Osteoblast (primary cell): ENCODE results near the gene RUBCN. TPM values are rescaled to one million over a fixed set of nuclear protein-coding genes. Genes with fewer than 3 reads are reported as not detected.

Source experiments
- DNase-seq: peaks from one replicate; pipeline ENCODE4 v3.0.0; 2011; ENCODE audit warnings: low spot score, mixed read lengths; ENCODE audit not compliant: insufficient read length; ENCODE audit errors: missing footprints
- H2AFZ ChIP-seq: 2 replicates; pipeline ENCODE4 v1.6.0; 2011; ENCODE audit warnings: mild to moderate bottlenecking, low read length
- H3K27ac ChIP-seq: 2 replicates; pipeline ENCODE4 v1.5.1; 2011; ENCODE audit warnings: mild to moderate bottlenecking, low read depth, low read length, moderate library complexity
- H3K27me3 ChIP-seq: 2 replicates; pipeline ENCODE4 v1.6.0; 2012; ENCODE audit warnings: mild to moderate bottlenecking, control low read depth, inconsistent platforms, low read length, moderate library complexity; ENCODE audit not compliant: insufficient read depth
- H3K36me3 ChIP-seq: 2 replicates; pipeline ENCODE4 v1.5.1; 2011; ENCODE audit warnings: mild to moderate bottlenecking, low read length, control low read depth, moderate library complexity; ENCODE audit not compliant: insufficient read depth
- H3K4me1 ChIP-seq: 2 replicates; pipeline ENCODE4 v1.5.1; 2011; ENCODE audit warnings: mild to moderate bottlenecking, low read length, control low read depth, moderate library complexity; ENCODE audit not compliant: insufficient read depth
- H3K4me2 ChIP-seq: 2 replicates; pipeline ENCODE4 v1.6.0; 2011; ENCODE audit warnings: mild to moderate bottlenecking, low read length; ENCODE audit not compliant: insufficient read depth
- H3K4me3 ChIP-seq: fragments of 200-600 bp; sonication (generic); 3 replicates; pipeline ENCODE4 v1.5.1; 2012; ENCODE audit warnings: mild to moderate bottlenecking, low read length, inconsistent platforms; ENCODE audit not compliant: insufficient read depth
- H3K79me2 ChIP-seq: 2 replicates; pipeline ENCODE4 v1.6.0; 2012; ENCODE audit warnings: mild to moderate bottlenecking, low read length, control low read depth, inconsistent platforms; ENCODE audit not compliant: insufficient read depth
- H3K9me3 ChIP-seq: 2 replicates; pipeline ENCODE4 v1.5.1; 2011; ENCODE audit warnings: low read depth, low read length, control low read depth
- H4K20me1 ChIP-seq: 2 replicates; pipeline ENCODE4 v1.6.0; 2012; ENCODE audit warnings: mild to moderate bottlenecking, low read length, control low read depth; ENCODE audit not compliant: insufficient read depth
- CTCF ChIP-seq: IDR thresholded peaks from 2 replicates; pipeline ENCODE4 v1.5.1; 2011; ENCODE audit warnings: mild to moderate bottlenecking, low read depth, low read length, moderate library complexity; ENCODE audit errors: extremely low read depth
- total RNA-seq: library from RNA; depleted of rRNA; stranded (reverse); fragments of >200 nt; gene quantifications from 2 replicates; pipeline ENCODE4 v1.2.3, GENCODE V29; 2012

RUBCN gene
- total RNA-seq, 1 donor: 23.2 TPM

GRCh38 chr3:197720694-197721093, 16.0 kb downstream of the RUBCN start:
- H3K36me3 ChIP-seq: no peaks in the 10 kb centered on the region
- TF ChIP-seq CTCF: no peak
- H3K27ac ChIP-seq: no peak overlapping the region
- no peak overlapping the region for H2AFZ ChIP-seq
- H3K27me3 ChIP-seq: no peaks in the 10 kb centered on the region
- no peak for DNase-seq
- no peak overlapping the region for H3K4me3 ChIP-seq
- no peak overlapping the region for H3K4me2 ChIP-seq
- H4K20me1 ChIP-seq: peaks cover 2% of the 10 kb centered on the region
- peaks cover 6% of the 10 kb centered on the region for H3K4me1 ChIP-seq
- H3K79me2 ChIP-seq: peaks cover 46% of the 10 kb centered on the region
- no peaks in the 10 kb centered on the region for H3K9me3 ChIP-seq

GRCh38 chr3:197718891-197719290, 17.8 kb downstream of the RUBCN start:
- no peak overlapping the region for H3K4me3 ChIP-seq
- peaks cover 3% of the 10 kb centered on the region for H3K36me3 ChIP-seq
- peaks cover 10% of the 10 kb centered on the region for H3K4me1 ChIP-seq
- H2AFZ ChIP-seq: no peak overlapping the region
- H3K79me2 ChIP-seq: peaks cover 45% of the 10 kb centered on the region
- no peak for TF ChIP-seq CTCF
- H3K9me3 ChIP-seq: no peaks in the 10 kb centered on the region
- peak overlapping the region; percentile 73 for H3K27ac ChIP-seq
- DNase-seq: peak; percentile 67
- H4K20me1 ChIP-seq: no peaks in the 10 kb centered on the region
- no peaks in the 10 kb centered on the region for H3K27me3 ChIP-seq
- H3K4me2 ChIP-seq: no peak overlapping the region

DNA sequence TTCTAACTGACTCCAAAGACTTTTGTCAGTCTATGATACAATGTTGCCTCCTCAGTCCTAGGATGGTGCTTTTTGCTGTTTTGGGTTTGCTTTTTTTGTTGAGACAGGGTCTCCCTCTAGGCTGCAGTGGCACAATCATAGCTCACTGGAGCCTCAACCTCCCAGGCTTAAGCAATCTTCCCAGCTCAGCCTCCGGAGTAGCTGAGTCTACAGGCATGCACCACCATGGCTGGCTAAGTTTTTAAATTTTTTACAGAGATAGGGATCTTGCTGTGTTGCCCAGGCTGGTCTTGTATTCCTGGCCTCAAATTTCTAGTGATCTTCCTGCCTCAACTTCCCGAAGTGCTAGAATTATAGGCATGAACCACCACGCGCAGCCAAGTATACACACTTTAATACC, 22.5 kb downstream of the RUBCN start:
- Histone ChIP-seq H3K4me1 (peaks cover 34% of the 10 kb centered on the region), H4K20me1 (no peaks in the 10 kb centered on the region), H3K4me2 (no peak overlapping the region), H3K4me3 (no peak overlapping the region), H3K36me3 (peaks cover 3% of the 10 kb centered on the region), H2AFZ (no peak overlapping the region), H3K9me3 (no peaks in the 10 kb centered on the region), H3K27ac (peak overlapping the region; percentile 60), H3K27me3 (no peaks in the 10 kb centered on the region), H3K79me2 (peaks cover 46% of the 10 kb centered on the region)
- no peak for TF ChIP-seq CTCF
- no peak for DNase-seq

DNA sequence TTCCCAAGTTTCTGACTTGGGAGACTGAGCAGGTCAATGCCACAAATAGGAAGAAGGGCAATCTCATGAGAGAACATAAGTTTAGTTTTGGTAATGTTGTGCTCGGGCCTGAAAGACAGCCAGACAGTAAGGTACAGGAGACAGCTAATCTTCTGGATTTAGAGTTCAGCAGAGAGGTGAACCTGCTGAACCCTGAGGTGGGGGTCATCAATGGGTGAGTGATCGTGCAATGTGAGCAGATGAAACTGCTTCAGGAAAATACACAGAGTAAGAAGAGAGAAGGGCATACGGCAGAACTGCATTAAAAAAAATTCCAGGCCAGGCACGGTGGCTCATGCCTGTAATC, 23.3 kb downstream of the RUBCN start:
- Histone ChIP-seq H3K27ac (peak overlapping the region; percentile 96), H4K20me1 (no peaks in the 10 kb centered on the region), H3K4me2 (peak overlapping the region; percentile 88), H3K79me2 (peaks cover 45% of the 10 kb centered on the region), H2AFZ (peak overlapping the region; percentile 51), H3K4me1 (peaks cover 28% of the 10 kb centered on the region), H3K9me3 (no peaks in the 10 kb centered on the region), H3K4me3 (peak overlapping the region; percentile 4), H3K27me3 (no peaks in the 10 kb centered on the region), H3K36me3 (peaks cover 3% of the 10 kb centered on the region)
- no peak for DNase-seq
- no peak for TF ChIP-seq CTCF
